Measurements from ENCODE around the gene POU2F3. TPM values are rescaled to one million over a fixed set of nuclear protein-coding genes. Genes with fewer than 3 reads are reported as not detected.

The POU2F3 gene
- total RNA-seq, 1 experiment from 2014 or later = not detected

- no peaks in the 10 kb centered on the region for H3K27me3 ChIP-seq (replicated peaks; ENCODE audit: control insufficient read depth, insufficient read depth, low read length)
- Mint-ChIP-seq H3K27ac (ENCODE audit: unreplicated experiment) (no peak overlapping the region), H3K36me3 (ENCODE audit: insufficient read depth, unreplicated experiment) (peaks cover 8% of the 10 kb centered on the region), H3K4me1 (ENCODE audit: low read depth, unreplicated experiment) (peaks cover 35% of the 10 kb centered on the region), H3K4me3 (ENCODE audit: unreplicated experiment) (no peak overlapping the region), H3K27me3 (ENCODE audit: insufficient read depth, unreplicated experiment) (no peaks in the 10 kb centered on the region), H3K9me3 (ENCODE audit: unreplicated experiment) (no peaks in the 10 kb centered on the region)
- intact Hi-C loops (cut with micrococcal nuclease; ENCODE audit: unreplicated experiment) = loop anchor here (5.0 kb wide), 1 partner anchor 357 kb away; no protein-coding TSS in a partner anchor
- ChIA-PET POLR2A (no interaction called here), CTCF (no interaction called here)
- peaks cover 37% of the 10 kb centered on the region for H3K4me1 ChIP-seq
- no peak for DNase-seq
- H3K36me3 ChIP-seq (ENCODE audit: control insufficient read depth, insufficient read depth, low read length) = no peaks in the 10 kb centered on the region
- TF ChIP-seq CTCF (IDR thresholded peaks at IDR 0.05; ENCODE audit: insufficient read depth in 1 of 2, low read depth in 1 of 2, low read length in 1 of 2, severe bottlenecking in 1 of 2, unreplicated experiment in 1 of 2) = no peak
- no TSS peak for BruUV-seq (replicated peaks)
- H3K9me3 ChIP-seq = no peaks in the 10 kb centered on the region
- no peak overlapping the region for H3K4me3 ChIP-seq (ENCODE audit: low read depth, low read length)
These were observed 90.1 kb downstream of the POU2F3 start for GRCh38 chr11:120330045-120330444.

GRCh38 chr11:120331301-120331996 is 91.5 kb downstream of the POU2F3 start:
- Histone ChIP-seq H3K4me3 (ENCODE audit: low read depth, low read length) (no peak overlapping the region), H3K4me1 (peaks cover 28% of the 10 kb centered on the region), H3K36me3 (ENCODE audit: control insufficient read depth, insufficient read depth, low read length) (no peaks in the 10 kb centered on the region), H3K9me3 (no peaks in the 10 kb centered on the region), H3K27me3 (replicated peaks; ENCODE audit: control insufficient read depth, insufficient read depth, low read length) (no peaks in the 10 kb centered on the region)
- POLR2A ChIA-PET = no interaction called here
- Mint-ChIP-seq H3K27me3 (ENCODE audit: insufficient read depth, unreplicated experiment) (no peaks in the 10 kb centered on the region), H3K4me3 (ENCODE audit: unreplicated experiment) (no peak overlapping the region), H3K4me1 (ENCODE audit: low read depth, unreplicated experiment) (peaks cover 28% of the 10 kb centered on the region), H3K36me3 (ENCODE audit: insufficient read depth, unreplicated experiment) (peaks cover 8% of the 10 kb centered on the region), H3K27ac (ENCODE audit: unreplicated experiment) (peak overlapping the region; percentile 39), H3K9me3 (ENCODE audit: unreplicated experiment) (no peaks in the 10 kb centered on the region)
- BruUV-seq (replicated peaks) = no TSS peak
- CTCF ChIA-PET = interaction anchor here (1.5 kb wide), 1 partner anchor 29 kb away, joined by 7 read pairs; no protein-coding TSS in a partner anchor
- intact Hi-C loops (cut with micrococcal nuclease; ENCODE audit: unreplicated experiment) = loop anchor here (5.0 kb wide), 1 partner anchor 356 kb away; no protein-coding TSS in a partner anchor
- peak in 1 of 2 experiments; percentile 38 for DNase-seq
- no peak for TF ChIP-seq CTCF (IDR thresholded peaks at IDR 0.05; ENCODE audit: insufficient read depth in 1 of 2, low read depth in 1 of 2, low read length in 1 of 2, severe bottlenecking in 1 of 2, unreplicated experiment in 1 of 2)

GRCh38 chr11:120332822-120333716 is 93.1 kb downstream of the POU2F3 start:
- Histone ChIP-seq H3K4me1 (peaks cover 14% of the 10 kb centered on the region), H3K4me3 (ENCODE audit: low read depth, low read length) (no peak overlapping the region), H3K27me3 (replicated peaks; ENCODE audit: control insufficient read depth, insufficient read depth, low read length) (no peaks in the 10 kb centered on the region), H3K36me3 (ENCODE audit: control insufficient read depth, insufficient read depth, low read length) (no peaks in the 10 kb centered on the region), H3K9me3 (no peaks in the 10 kb centered on the region)
- Mint-ChIP-seq H3K4me3 (ENCODE audit: unreplicated experiment) (no peak overlapping the region), H3K4me1 (ENCODE audit: low read depth, unreplicated experiment) (peaks cover 23% of the 10 kb centered on the region), H3K36me3 (ENCODE audit: insufficient read depth, unreplicated experiment) (peaks cover 17% of the 10 kb centered on the region), H3K9me3 (ENCODE audit: unreplicated experiment) (no peaks in the 10 kb centered on the region), H3K27me3 (ENCODE audit: insufficient read depth, unreplicated experiment) (no peaks in the 10 kb centered on the region), H3K27ac (ENCODE audit: unreplicated experiment) (no peak overlapping the region)
- DNase-seq = no peak
- intact Hi-C loops (cut with micrococcal nuclease; ENCODE audit: unreplicated experiment) = loop anchor here (5.0 kb wide), 1 partner anchor 354 kb away; no protein-coding TSS in a partner anchor
- TF ChIP-seq CTCF (IDR thresholded peaks at IDR 0.05; ENCODE audit: insufficient read depth in 1 of 2, low read depth in 1 of 2, low read length in 1 of 2, severe bottlenecking in 1 of 2, unreplicated experiment in 1 of 2) = no peak
- ChIA-PET POLR2A (interaction anchor here (0.7 kb wide), 1 partner anchor 150 kb away, joined by 5 read pairs; no protein-coding TSS in a partner anchor), CTCF (interaction anchor here (0.7 to 1.5 kb wide), 2 partner anchors 30 to 167 kb away, joined by 4 to 7 read pairs; no protein-coding TSS in a partner anchor)
- BruUV-seq (replicated peaks) = no TSS peak
